K562 (cell line): Measurements from ENCODE around the gene CDCA5. TPM values are rescaled to one million over a fixed set of nuclear protein-coding genes. Genes with fewer than 3 reads are reported as not detected.

Experiments used
- ASH1L ChIP-seq: fragments of 450-650 bp; IDR thresholded peaks from 2 replicates; pipeline ENCODE4 v1.6.1; 2018; ENCODE audit warnings: borderline replicate concordance, mild to moderate bottlenecking, low read depth; ENCODE audit not compliant: partially characterized antibody
- FOXK2 ChIP-seq, 2 experiments: fragments of 450-650 bp; IDR thresholded peaks in 1 of 2; conservative IDR thresholded peaks in 1 of 2; 2 replicates each; pipeline ENCODE4 v1.6.1; 2016; ENCODE audit warnings: low read depth in 2 of 2, mild to moderate bottlenecking in 1 of 2
- HMGN3 ChIP-seq: IDR thresholded peaks from 2 replicates; pipeline ENCODE4 v1.6.1; 2011; ENCODE audit warnings: borderline replicate concordance, low read depth, mild to moderate bottlenecking, mixed read lengths, low read length; ENCODE audit not compliant: insufficient read length; ENCODE audit errors: extremely low read depth
- MEIS2 ChIP-seq: fragments of 450-650 bp; IDR thresholded peaks from 2 replicates; pipeline ENCODE4 v1.6.1; 2014; ENCODE audit warnings: mild to moderate bottlenecking; ENCODE audit not compliant: partially characterized antibody
- MITF ChIP-seq: IDR thresholded peaks from 2 replicates; pipeline ENCODE4 v1.6.1; 2014; ENCODE audit warnings: antibody characterized with exemption
- NFE2 ChIP-seq: IDR thresholded peaks from 2 replicates; pipeline ENCODE4 v1.6.1; 2014; ENCODE audit warnings: antibody characterized with exemption, low read depth
- RREB1 ChIP-seq: fragments of 250-450 bp; sonication (Bioruptor Pico); IDR thresholded peaks from 2 replicates; pipeline ENCODE4 v1.4.0; 2020
- SETDB1 ChIP-seq: IDR thresholded peaks from one replicate; pipeline ENCODE4 v1.6.1; 2012; ENCODE audit warnings: low read length, control low read depth, inconsistent platforms
- SMAD1 ChIP-seq: fragments of 150-350 bp; IDR thresholded peaks from 2 replicates; pipeline ENCODE4 v1.6.1; 2014; ENCODE audit warnings: low read length, low read depth; ENCODE audit not compliant: partially characterized antibody
- UBTF ChIP-seq, 2 experiments: IDR thresholded peaks; 2 replicates each; pipeline ENCODE4 v1.6.1; 2012; ENCODE audit warnings: improper control_type of control experiment in 2 of 2, low read depth in 2 of 2, low read length in 2 of 2, borderline replicate concordance in 1 of 2
- USF1 ChIP-seq: sonication (generic); formaldehyde crosslinking; IDR thresholded peaks from 2 replicates; pipeline ENCODE4 v1.9.0; 2022; ENCODE audit warnings: mild to moderate bottlenecking, missing genetic modification reagents
- ZBTB2 ChIP-seq: fragments of 450-650 bp; IDR thresholded peaks from 2 replicates; pipeline ENCODE4 v1.6.1; 2016; ENCODE audit warnings: antibody characterized with exemption
- ZNF584 ChIP-seq: fragments of 200-800 bp; sonication (Bioruptor generic); IDR thresholded peaks from 2 replicates; pipeline ENCODE4 v1.6.1; 2016; ENCODE audit warnings: low read depth, mild to moderate bottlenecking, missing genetic modification characterization, missing compliant biosample characterization
- ZNF830 ChIP-seq: fragments of 250-450 bp; sonication (Bioruptor Pico); IDR thresholded peaks from 2 replicates; pipeline ENCODE4 v1.5.0; 2021; ENCODE audit warnings: mild to moderate bottlenecking
- polyA plus RNA-seq, 8 experiments: library from polyadenylated mRNA; depleted of rRNA in 4 of 8; stranded (reverse) in 5 of 8; unstranded in 3 of 8; fragments of >200 nt; fragmentation: Nextera tagmentation in 2 of 8; fragmentation: Illumina TruSeq in 1 of 8; extraction: Ambion mirVana in 2 of 8; extraction: Trizol in 1 of 8; gene quantifications; 2 replicates each; pipeline versions ENCODE4 v1.2.1 to v1.2.3, GENCODE V29; 2011 to 2014; ENCODE audit warnings: inconsistent platforms in 1 of 8, missing spikeins in 1 of 8
- total RNA-seq, 7 experiments: library from RNA; depleted of rRNA in 6 of 7; stranded (reverse); fragments of >200 nt in 6 of 7; fragmentation: Illumina TruSeq in 2 of 7; extraction: Trizol in 2 of 7; gene quantifications; 2 replicates each; pipeline versions ENCODE4 v1.2.1 to v1.2.3, GENCODE V29; 2011 to 2021; ENCODE audit warnings: low replicate concordance in 1 of 7

Gene CDCA5
- total and polyA plus RNA-seq, 9 of the 15 experiments (the other 6 are each of a cell fraction or from before 2014, with no cell fraction given) = 18.9 to 94.3 (median 64.6) TPM

- TF ChIP-seq UBTF (IDR thresholded peaks at IDR 0.05; ENCODE audit: borderline replicate concordance in 1 of 2, low read depth in 2 of 2, low read length in 2 of 2) (no peak), USF1 (CRISPR knock-in tag) (peak; percentile 30; the same call in 1 of the 2 replicates), MITF (no peak), FOXK2 (conservative IDR thresholded peaks at IDR 0.05 in 1 of 2, IDR thresholded peaks at IDR 0.05 in 1 of 2; ENCODE audit: low read depth in 2 of 2) (peak; percentile 84 to 87), ASH1L (peak; percentile 34), ZNF830 (no peak), ZNF584 (CRISPR knock-in tag) (no peak), RREB1 (CRISPR knock-in tag) (peak; percentile 88), NFE2 (peak; percentile 52; the same call in 1 of the 2 replicates), SETDB1 (peak; percentile 30), ZBTB2 (peak; percentile 73; the same call in 1 of the 2 replicates), SMAD1 (peak; percentile 48), HMGN3 (peak; percentile 71), MEIS2 (peak; percentile 87)
These were observed 12.3 kb upstream of the CDCA5 start, which contains the start of gene VPS51 (continued) for GRCh38 chr11:65095974-65096806.
